ENCODE results near the gene KLHDC10.

DNA sequence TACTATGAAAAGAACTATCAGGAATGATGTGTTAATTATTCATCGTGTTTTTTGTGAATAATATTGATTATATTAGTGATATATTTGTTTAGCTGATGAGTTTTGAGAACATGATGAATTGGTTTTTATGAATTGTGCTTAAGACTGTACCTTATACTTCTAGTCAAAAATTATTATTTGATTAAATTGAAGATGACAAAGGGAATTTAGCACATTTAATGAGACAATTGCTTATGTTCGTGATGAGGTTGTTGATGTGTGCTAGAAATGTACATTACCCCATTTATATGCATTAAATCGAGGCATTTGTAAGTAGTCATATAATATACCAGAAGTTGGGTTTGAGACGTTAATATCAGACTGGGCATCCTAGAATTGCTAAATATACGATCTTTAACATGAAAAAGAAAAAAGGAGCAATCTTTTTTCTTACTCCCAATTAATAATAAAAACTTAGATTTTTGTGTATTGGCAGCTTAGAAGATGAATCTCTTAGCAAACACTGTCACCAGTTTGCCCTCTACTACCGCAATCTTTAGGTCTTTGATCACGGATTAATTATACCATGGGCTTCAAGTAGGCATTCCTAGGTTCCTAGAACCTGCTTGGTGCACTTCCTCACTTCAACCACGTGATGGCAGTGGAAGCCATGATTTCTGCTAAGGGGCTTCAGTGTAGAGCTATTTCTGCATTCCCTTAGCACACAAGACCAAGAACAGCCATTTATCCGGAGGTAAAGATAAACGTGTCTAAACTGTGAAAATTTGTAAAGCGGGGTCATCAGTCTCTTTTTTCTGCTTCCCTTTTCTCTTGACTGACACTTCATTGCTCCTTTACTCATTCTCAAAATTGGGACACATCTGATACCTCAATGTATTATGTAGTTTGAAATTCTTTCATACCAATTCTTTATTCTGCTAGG is 1.6 kb downstream of the KLHDC10 start:
- TF ChIP-seq, protein P1, sequence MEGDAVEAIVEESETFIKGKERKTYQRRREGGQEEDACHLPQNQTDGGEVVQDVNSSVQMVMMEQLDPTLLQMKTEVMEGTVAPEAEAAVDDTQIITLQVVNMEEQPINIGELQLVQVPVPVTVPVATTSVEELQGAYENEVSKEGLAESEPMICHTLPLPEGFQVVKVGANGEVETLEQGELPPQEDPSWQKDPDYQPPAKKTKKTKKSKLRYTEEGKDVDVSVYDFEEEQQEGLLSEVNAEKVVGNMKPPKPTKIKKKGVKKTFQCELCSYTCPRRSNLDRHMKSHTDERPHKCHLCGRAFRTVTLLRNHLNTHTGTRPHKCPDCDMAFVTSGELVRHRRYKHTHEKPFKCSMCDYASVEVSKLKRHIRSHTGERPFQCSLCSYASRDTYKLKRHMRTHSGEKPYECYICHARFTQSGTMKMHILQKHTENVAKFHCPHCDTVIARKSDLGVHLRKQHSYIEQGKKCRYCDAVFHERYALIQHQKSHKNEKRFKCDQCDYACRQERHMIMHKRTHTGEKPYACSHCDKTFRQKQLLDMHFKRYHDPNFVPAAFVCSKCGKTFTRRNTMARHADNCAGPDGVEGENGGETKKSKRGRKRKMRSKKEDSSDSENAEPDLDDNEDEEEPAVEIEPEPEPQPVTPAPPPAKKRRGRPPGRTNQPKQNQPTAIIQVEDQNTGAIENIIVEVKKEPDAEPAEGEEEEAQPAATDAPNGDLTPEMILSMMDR (conservative IDR thresholded peaks at IDR 0.05), result peak; percentile 98
- no peak for TF ChIP-seq EZH2 (IDR thresholded peaks at IDR 0.05; ENCODE audit: low read depth)
